Activated CD4-positive, CD25-positive, alpha-beta regulatory T cell treated with anti-CD3 and anti-CD28 coated beads, Interleukin-2, amount 50 U/mL, for 24 hours (primary cell): ENCODE results near the gene LNP1.
"Not testable (repeated sequence)": the region's sequence is repeated elsewhere in the genome, so short reads cannot be mapped to it uniquely, and the experiment has no call there.

ENCODE experiments used
- ATAC-seq, 2 donors: fragments of 150-1000 bp; cut with Tn5 transposase; one replicate each; pipeline ENCODE4 v1.10.0; 2021; ENCODE audit warnings: mild to moderate bottlenecking in 1 of 2, moderate library complexity in 1 of 2

Gene LNP1

GRCh38 chr3:100437721-100438622, 36.6 kb downstream of the LNP1 start:
- no peak for ATAC-seq

- no peak for ATAC-seq
These were observed 37.3 kb downstream of the LNP1 start for GRCh38 chr3:100438623-100438974.

GRCh38 chr3:100440895-100441294, 39.6 kb downstream of the LNP1 start:
- no peak for ATAC-seq

GRCh38 chr3:100443690-100444089, 42.4 kb downstream of the LNP1 start:
- no peak for ATAC-seq

- ATAC-seq: not testable (repeated sequence)
These were observed 45.7 kb downstream of the LNP1 start for GRCh38 chr3:100447067-100447466.

GRCh38 chr3:100448079-100448478, 46.7 kb downstream of the LNP1 start:
- ATAC-seq: no peak

- no peak for ATAC-seq
These were observed 47.9 kb downstream of the LNP1 start for GRCh38 chr3:100449214-100449613.

GRCh38 chr3:100454677-100455076, 53.3 kb downstream of the LNP1 start:
- no peak for ATAC-seq

- no peak for ATAC-seq
These were observed 54.7 kb downstream of the LNP1 start for GRCh38 chr3:100455841-100456550.

GRCh38 chr3:100456745-100457144, 55.4 kb downstream of the LNP1 start:
- ATAC-seq: no peak

- no peak for ATAC-seq
These were observed 56.5 kb downstream of the LNP1 start for GRCh38 chr3:100457811-100458210.

- ATAC-seq: no peak
These were observed 57.5 kb downstream of the LNP1 start for GRCh38 chr3:100458814-100459213.

GRCh38 chr3:100463002-100463401, 61.7 kb downstream of the LNP1 start:
- peak; percentile 53 to 66 for ATAC-seq

GRCh38 chr3:100463646-100464155, 62.4 kb downstream of the LNP1 start:
- no peak for ATAC-seq

GRCh38 chr3:100465892-100466777, 64.8 kb downstream of the LNP1 start:
- ATAC-seq: peak in 1 of 2 donors; percentile 27

GRCh38 chr3:100467133-100467532, 65.8 kb downstream of the LNP1 start:
- no peak for ATAC-seq

GRCh38 chr3:100468676-100469075, 67.3 kb downstream of the LNP1 start:
- ATAC-seq: no peak

GRCh38 chr3:100470951-100471350, 69.6 kb downstream of the LNP1 start:
- no peak for ATAC-seq

GRCh38 chr3:100471444-100471843, 70.1 kb downstream of the LNP1 start:
- no peak for ATAC-seq

- ATAC-seq: not testable (repeated sequence)
These were observed 76.6 kb downstream of the LNP1 start for GRCh38 chr3:100477851-100478360.

GRCh38 chr3:100478521-100478920, 77.2 kb downstream of the LNP1 start:
- not testable (repeated sequence) for ATAC-seq

GRCh38 chr3:100480081-100480480, 78.7 kb downstream of the LNP1 start:
- ATAC-seq: no peak

- no peak for ATAC-seq
These were observed 80.8 kb downstream of the LNP1 start for GRCh38 chr3:100482176-100482575.
